Natural killer cell treated with Interleukin-12 subunit alpha and Interleukin-12 subunit beta and Interleukin-15 and Interleukin-18, amount 100 ng/mL, for 72 hours (primary cell): Measurements from ENCODE around the gene TERF2IP. TPM values are rescaled to one million over a fixed set of nuclear protein-coding genes. Genes with fewer than 3 reads are reported as not detected.

ENCODE experiments used
- total RNA-seq, 2 donors: library from RNA; stranded (reverse); gene quantifications; one replicate each; pipeline ENCODE4 v1.2.3, GENCODE V29; 2022

Gene TERF2IP
- total RNA-seq, 2 donors from 2014 or later = 77.9 to 116 TPM

Other genes with a start within 250 kb of the TERF2IP start
- 10 to 100 TPM; 29.1 to 49.5 TPM for gene CFDP1, start 214.3 kb upstream of the TERF2IP start, total RNA-seq
- 10 to 100 TPM; 38.3 to 48.4 TPM for gene TMEM170A, start 183.1 kb upstream of the TERF2IP start, total RNA-seq
- gene CHST6, start 152.3 kb upstream of the TERF2IP start, total RNA-seq = under 1 TPM in 1 of 2 donors, not detected in 1; 0.08 TPM
- gene CHST5, start 111.7 kb upstream of the TERF2IP start, total RNA-seq = under 1 TPM in 1 of 2 donors, not detected in 1; 0.14 TPM
- 1 to 10 TPM; 3.9 to 6.6 TPM for gene TMEM231, start 91.5 kb upstream of the TERF2IP start, total RNA-seq
- gene GABARAPL2, start 81.4 kb upstream of the TERF2IP start, total RNA-seq = 10 to 100 TPM; 51.5 to 75.9 TPM
- 10 to 100 TPM; 41.3 to 64.2 TPM for gene ADAT1, start 24.5 kb upstream of the TERF2IP start, total RNA-seq
- 100 to 1,000 TPM; 198 to 239 TPM for gene KARS1, start 108 bp upstream of the TERF2IP start, total RNA-seq
- not detected for gene CPHXL2, start 29.2 kb downstream of the TERF2IP start, total RNA-seq
- gene DUXB, start 53.7 kb downstream of the TERF2IP start, total RNA-seq = not detected
- not detected for gene CPHXL, start 78.7 kb downstream of the TERF2IP start, total RNA-seq